22Rv1 (cell line): ENCODE results near the gene FMO5.
"Not testable (repeated sequence)": the region's sequence is repeated elsewhere in the genome, so short reads cannot be mapped to it uniquely, and the experiment has no call there.

Experiments used
- H3K27ac ChIP-seq: fragments of 450-650 bp; 2 replicates; pipeline ENCODE4 v1.5.1; 2017
- CTCF ChIP-seq: fragments of 450-650 bp; IDR thresholded peaks from 2 replicates; pipeline ENCODE4 v1.5.1; 2017; ENCODE audit warnings: mild to moderate bottlenecking
- ZFX ChIP-seq: fragments of 450-650 bp; IDR thresholded peaks from 2 replicates; pipeline ENCODE4 v1.6.1; 2017; ENCODE audit warnings: antibody characterized with exemption, borderline replicate concordance

The FMO5 gene

GRCh38 chr1:147202576-147202975 is 22.6 kb downstream of the FMO5 start:
- no peak overlapping the region for H3K27ac ChIP-seq
- TF ChIP-seq CTCF (no peak), ZFX (no peak)

- H3K27ac ChIP-seq, result no peak overlapping the region
- TF ChIP-seq CTCF (no peak), ZFX (no peak)
Observed at GRCh38 chr1:147201786-147202185, 23.4 kb downstream of the FMO5 start.

GRCh38 chr1:147201276-147201675 is 23.9 kb downstream of the FMO5 start:
- TF ChIP-seq CTCF (no peak), ZFX (no peak)
- no peak overlapping the region for H3K27ac ChIP-seq

GRCh38 chr1:147197324-147197723 is 27.8 kb downstream of the FMO5 start:
- not testable (repeated sequence) for H3K27ac ChIP-seq

GRCh38 chr1:147189514-147189913 is 35.6 kb downstream of the FMO5 start:
- TF ChIP-seq ZFX (no peak), CTCF (no peak)
- no peak overlapping the region for H3K27ac ChIP-seq

- TF ChIP-seq CTCF, result no peak
- TF ChIP-seq ZFX, result no peak
- no peak overlapping the region for H3K27ac ChIP-seq
Observed at GRCh38 chr1:147185432-147185831, 39.7 kb downstream of the FMO5 start.

- TF ChIP-seq ZFX (no peak), CTCF (no peak)
- no peak overlapping the region for H3K27ac ChIP-seq
Observed at GRCh38 chr1:147177611-147178380, 47.3 kb downstream of the FMO5 start.
